ENCODE data around the gene ERMAP. TPM values are rescaled to one million over a fixed set of nuclear protein-coding genes. Genes with fewer than 3 reads are reported as not detected.

The ERMAP gene
- total and polyA plus RNA-seq, 9 of the 15 experiments (the other 6 are each of a cell fraction or from before 2014, with no cell fraction given), result 8.0 to 31.4 (median 22.5) TPM

DNA sequence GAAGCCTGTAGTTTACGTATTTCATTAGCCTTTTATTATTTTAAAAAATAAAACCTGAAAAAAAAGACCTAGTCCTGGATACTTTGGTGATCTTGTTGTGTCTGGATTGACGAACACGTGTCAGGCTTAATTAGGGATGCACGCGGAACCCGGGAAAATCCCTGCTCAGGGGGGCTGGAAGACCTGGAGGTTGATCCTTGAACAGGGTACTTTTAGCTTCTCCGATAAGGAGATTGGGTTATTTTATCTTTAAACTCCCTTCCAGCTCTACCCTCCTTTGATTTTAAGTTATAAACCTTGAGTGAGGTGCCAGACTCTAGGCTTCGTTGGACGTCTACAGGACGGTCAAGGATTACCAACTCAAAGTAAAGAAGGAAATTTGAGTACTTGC, 28.9 kb downstream of the ERMAP start (continued):
- TF ChIP-seq GTF2F1 (IDR thresholded peaks at IDR 0.05; ENCODE audit: low read depth, low read length), result no peak
- TF ChIP-seq IFI16 (CRISPR knock-in tag; IDR thresholded peaks at IDR 0.05), result peak; percentile 56; the same call in 1 of the 2 replicates
- 0 out of 2 replicates have a peak, but pooled peaks have one; percentile 30 for TF ChIP-seq ZNF197 (CRISPR knock-in tag; IDR thresholded peaks at IDR 0.05; ENCODE audit: low read depth)
- no peak for TF ChIP-seq ZNF696 (CRISPR knock-in tag; conservative IDR thresholded peaks at IDR 0.05)
- TF ChIP-seq ZNF175 (CRISPR knock-in tag; IDR thresholded peaks at IDR 0.05; ENCODE audit: low read depth), result no peak
- 0 out of 2 replicates have a peak, but pooled peaks have one; percentile 9 for TF ChIP-seq MAFF (IDR thresholded peaks at IDR 0.05; ENCODE audit: low read length)
- TF ChIP-seq, protein P1, sequence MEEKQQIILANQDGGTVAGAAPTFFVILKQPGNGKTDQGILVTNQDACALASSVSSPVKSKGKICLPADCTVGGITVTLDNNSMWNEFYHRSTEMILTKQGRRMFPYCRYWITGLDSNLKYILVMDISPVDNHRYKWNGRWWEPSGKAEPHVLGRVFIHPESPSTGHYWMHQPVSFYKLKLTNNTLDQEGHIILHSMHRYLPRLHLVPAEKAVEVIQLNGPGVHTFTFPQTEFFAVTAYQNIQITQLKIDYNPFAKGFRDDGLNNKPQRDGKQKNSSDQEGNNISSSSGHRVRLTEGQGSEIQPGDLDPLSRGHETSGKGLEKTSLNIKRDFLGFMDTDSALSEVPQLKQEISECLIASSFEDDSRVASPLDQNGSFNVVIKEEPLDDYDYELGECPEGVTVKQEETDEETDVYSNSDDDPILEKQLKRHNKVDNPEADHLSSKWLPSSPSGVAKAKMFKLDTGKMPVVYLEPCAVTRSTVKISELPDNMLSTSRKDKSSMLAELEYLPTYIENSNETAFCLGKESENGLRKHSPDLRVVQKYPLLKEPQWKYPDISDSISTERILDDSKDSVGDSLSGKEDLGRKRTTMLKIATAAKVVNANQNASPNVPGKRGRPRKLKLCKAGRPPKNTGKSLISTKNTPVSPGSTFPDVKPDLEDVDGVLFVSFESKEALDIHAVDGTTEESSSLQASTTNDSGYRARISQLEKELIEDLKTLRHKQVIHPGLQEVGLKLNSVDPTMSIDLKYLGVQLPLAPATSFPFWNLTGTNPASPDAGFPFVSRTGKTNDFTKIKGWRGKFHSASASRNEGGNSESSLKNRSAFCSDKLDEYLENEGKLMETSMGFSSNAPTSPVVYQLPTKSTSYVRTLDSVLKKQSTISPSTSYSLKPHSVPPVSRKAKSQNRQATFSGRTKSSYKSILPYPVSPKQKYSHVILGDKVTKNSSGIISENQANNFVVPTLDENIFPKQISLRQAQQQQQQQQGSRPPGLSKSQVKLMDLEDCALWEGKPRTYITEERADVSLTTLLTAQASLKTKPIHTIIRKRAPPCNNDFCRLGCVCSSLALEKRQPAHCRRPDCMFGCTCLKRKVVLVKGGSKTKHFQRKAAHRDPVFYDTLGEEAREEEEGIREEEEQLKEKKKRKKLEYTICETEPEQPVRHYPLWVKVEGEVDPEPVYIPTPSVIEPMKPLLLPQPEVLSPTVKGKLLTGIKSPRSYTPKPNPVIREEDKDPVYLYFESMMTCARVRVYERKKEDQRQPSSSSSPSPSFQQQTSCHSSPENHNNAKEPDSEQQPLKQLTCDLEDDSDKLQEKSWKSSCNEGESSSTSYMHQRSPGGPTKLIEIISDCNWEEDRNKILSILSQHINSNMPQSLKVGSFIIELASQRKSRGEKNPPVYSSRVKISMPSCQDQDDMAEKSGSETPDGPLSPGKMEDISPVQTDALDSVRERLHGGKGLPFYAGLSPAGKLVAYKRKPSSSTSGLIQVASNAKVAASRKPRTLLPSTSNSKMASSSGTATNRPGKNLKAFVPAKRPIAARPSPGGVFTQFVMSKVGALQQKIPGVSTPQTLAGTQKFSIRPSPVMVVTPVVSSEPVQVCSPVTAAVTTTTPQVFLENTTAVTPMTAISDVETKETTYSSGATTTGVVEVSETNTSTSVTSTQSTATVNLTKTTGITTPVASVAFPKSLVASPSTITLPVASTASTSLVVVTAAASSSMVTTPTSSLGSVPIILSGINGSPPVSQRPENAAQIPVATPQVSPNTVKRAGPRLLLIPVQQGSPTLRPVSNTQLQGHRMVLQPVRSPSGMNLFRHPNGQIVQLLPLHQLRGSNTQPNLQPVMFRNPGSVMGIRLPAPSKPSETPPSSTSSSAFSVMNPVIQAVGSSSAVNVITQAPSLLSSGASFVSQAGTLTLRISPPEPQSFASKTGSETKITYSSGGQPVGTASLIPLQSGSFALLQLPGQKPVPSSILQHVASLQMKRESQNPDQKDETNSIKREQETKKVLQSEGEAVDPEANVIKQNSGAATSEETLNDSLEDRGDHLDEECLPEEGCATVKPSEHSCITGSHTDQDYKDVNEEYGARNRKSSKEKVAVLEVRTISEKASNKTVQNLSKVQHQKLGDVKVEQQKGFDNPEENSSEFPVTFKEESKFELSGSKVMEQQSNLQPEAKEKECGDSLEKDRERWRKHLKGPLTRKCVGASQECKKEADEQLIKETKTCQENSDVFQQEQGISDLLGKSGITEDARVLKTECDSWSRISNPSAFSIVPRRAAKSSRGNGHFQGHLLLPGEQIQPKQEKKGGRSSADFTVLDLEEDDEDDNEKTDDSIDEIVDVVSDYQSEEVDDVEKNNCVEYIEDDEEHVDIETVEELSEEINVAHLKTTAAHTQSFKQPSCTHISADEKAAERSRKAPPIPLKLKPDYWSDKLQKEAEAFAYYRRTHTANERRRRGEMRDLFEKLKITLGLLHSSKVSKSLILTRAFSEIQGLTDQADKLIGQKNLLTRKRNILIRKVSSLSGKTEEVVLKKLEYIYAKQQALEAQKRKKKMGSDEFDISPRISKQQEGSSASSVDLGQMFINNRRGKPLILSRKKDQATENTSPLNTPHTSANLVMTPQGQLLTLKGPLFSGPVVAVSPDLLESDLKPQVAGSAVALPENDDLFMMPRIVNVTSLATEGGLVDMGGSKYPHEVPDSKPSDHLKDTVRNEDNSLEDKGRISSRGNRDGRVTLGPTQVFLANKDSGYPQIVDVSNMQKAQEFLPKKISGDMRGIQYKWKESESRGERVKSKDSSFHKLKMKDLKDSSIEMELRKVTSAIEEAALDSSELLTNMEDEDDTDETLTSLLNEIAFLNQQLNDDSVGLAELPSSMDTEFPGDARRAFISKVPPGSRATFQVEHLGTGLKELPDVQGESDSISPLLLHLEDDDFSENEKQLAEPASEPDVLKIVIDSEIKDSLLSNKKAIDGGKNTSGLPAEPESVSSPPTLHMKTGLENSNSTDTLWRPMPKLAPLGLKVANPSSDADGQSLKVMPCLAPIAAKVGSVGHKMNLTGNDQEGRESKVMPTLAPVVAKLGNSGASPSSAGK (IDR thresholded peaks at IDR 0.05), result peak; percentile 42
- TF ChIP-seq BDP1 (IDR thresholded peaks at IDR 0.05; ENCODE audit: insufficient read depth, insufficient read length), result peak; percentile 7
- TF ChIP-seq ETV1 (tag; conservative IDR thresholded peaks at IDR 0.05; ENCODE audit: low read depth), result no peak
- TF ChIP-seq, protein P2, sequence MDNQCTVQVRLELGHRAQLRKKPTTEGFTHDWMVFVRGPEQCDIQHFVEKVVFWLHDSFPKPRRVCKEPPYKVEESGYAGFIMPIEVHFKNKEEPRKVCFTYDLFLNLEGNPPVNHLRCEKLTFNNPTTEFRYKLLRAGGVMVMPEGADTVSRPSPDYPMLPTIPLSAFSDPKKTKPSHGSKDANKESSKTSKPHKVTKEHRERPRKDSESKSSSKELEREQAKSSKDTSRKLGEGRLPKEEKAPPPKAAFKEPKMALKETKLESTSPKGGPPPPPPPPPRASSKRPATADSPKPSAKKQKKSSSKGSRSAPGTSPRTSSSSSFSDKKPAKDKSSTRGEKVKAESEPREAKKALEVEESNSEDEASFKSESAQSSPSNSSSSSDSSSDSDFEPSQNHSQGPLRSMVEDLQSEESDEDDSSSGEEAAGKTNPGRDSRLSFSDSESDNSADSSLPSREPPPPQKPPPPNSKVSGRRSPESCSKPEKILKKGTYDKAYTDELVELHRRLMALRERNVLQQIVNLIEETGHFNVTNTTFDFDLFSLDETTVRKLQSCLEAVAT (IDR thresholded peaks at IDR 0.05), result 0 out of 4 replicates have a peak, but pooled peaks of 1 of the 2 experiments have one; percentile 28
- peak; percentile 31 for TF ChIP-seq SMAD4 (CRISPR knock-in tag; conservative IDR thresholded peaks at IDR 0.05)
- 0 out of 2 replicates have a peak, but pooled peaks have one; percentile 47 for TF ChIP-seq PHB (CRISPR knock-in tag; IDR thresholded peaks at IDR 0.05)
- TF ChIP-seq SP1 (CRISPR knock-in tag; IDR thresholded peaks at IDR 0.05), result no peak
- no peak for TF ChIP-seq ZNF77 (CRISPR knock-in tag; IDR thresholded peaks at IDR 0.05)
- TF ChIP-seq, protein P3, sequence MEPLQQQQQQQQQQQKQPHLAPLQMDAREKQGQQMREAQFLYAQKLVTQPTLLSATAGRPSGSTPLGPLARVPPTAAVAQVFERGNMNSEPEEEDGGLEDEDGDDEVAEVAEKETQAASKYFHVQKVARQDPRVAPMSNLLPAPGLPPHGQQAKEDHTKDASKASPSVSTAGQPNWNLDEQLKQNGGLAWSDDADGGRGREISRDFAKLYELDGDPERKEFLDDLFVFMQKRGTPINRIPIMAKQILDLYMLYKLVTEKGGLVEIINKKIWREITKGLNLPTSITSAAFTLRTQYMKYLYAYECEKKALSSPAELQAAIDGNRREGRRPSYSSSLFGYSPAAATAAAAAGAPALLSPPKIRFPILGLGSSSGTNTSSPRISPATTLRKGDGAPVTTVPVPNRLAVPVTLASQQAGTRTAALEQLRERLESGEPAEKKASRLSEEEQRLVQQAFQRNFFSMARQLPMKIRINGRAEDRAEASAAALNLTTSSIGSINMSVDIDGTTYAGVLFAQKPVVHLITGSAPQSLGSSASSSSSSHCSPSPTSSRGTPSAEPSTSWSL (CRISPR knock-in tag; IDR thresholded peaks at IDR 0.05; ENCODE audit: borderline replicate concordance), result 0 out of 2 replicates have a peak, but pooled peaks have one; percentile 11

Measured in K562 (cell line).